DOHH2 (cell line): ENCODE data around the gene ELOB.

Experiments
- CTCF ChIP-seq: fragments of 200-600 bp; sonication (generic); IDR thresholded peaks from one replicate; pipeline ENCODE4 v1.5.1; 2014; ENCODE audit warnings: antibody characterized with exemption, mild to moderate bottlenecking, low read depth, low read length; ENCODE audit not compliant: poor library complexity, severe bottlenecking
- EZH2phosphoT487 ChIP-seq: fragments of 200-600 bp; sonication (generic); IDR thresholded peaks from 2 replicates; pipeline ENCODE4 v1.6.1; 2017; ENCODE audit warnings: borderline replicate concordance, mild to moderate bottlenecking, antibody characterized with exemption, low read length, moderate library complexity, mixed read lengths

DNA sequence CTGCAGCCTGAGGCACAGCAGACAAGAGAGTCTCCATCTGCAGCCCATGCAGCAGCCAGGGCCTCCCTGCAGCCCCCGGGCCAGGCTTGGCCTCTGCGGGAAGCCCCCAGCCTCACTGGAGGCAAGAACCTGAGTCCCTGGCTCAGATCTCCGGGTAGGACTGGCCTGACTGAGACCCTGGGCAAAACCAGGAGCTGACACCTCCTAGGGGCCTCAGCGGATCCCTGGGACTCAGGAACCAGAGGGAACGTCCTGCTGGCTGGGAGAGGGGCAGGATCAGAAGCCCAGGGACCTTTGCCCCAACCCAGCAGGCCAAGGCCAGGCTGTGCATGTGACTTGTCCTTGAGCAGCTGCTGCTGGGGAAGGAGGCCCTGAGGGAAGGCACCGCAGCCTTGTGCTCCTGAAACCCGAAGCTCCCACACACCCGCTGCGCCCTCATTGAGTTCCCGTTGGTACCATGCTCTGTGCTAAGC, 38.3 kb upstream of the ELOB start:
- no peak for TF ChIP-seq CTCF
- no peak for TF ChIP-seq EZH2phosphoT487
